Neuronal stem cell (in vitro differentiated cells): ENCODE results near the gene UBTF.

Source experiments
- DNase-seq: peaks from one replicate; pipeline ENCODE4 v3.0.0-alpha.2; 2013; ENCODE audit warnings: low spot score
- H2AFZ ChIP-seq: one replicate; pipeline ENCODE4 v1.6.1; 2013; ENCODE audit warnings: mild to moderate bottlenecking, low read length, inconsistent platforms
- H2AK5ac ChIP-seq: 2 replicates; pipeline ENCODE4 v1.6.1; 2013; ENCODE audit warnings: low read depth, mild to moderate bottlenecking, inconsistent platforms, low read length, moderate library complexity, mixed read lengths
- H2BK120ac ChIP-seq: 2 replicates; pipeline ENCODE4 v1.6.1; 2013; ENCODE audit warnings: low read depth, mild to moderate bottlenecking, inconsistent platforms, low read length, moderate library complexity, mixed read lengths
- H2BK12ac ChIP-seq: one replicate; pipeline ENCODE4 v1.6.1; 2013; ENCODE audit warnings: low read length, inconsistent platforms
- H2BK15ac ChIP-seq: 2 replicates; pipeline ENCODE4 v1.6.1; 2013; ENCODE audit warnings: mild to moderate bottlenecking, low read length, inconsistent platforms, mixed read lengths
- H2BK5ac ChIP-seq: one replicate; pipeline ENCODE4 v1.6.1; 2013; ENCODE audit warnings: inconsistent platforms, mild to moderate bottlenecking, low read length, moderate library complexity
- H3K14ac ChIP-seq: one replicate; pipeline ENCODE4 v1.6.1; 2013; ENCODE audit warnings: low read length, inconsistent platforms
- H3K18ac ChIP-seq: 2 replicates; pipeline ENCODE4 v1.6.1; 2013; ENCODE audit warnings: low read length, inconsistent platforms
- H3K23ac ChIP-seq: 2 replicates; pipeline ENCODE4 v1.6.1; 2013; ENCODE audit warnings: low read depth, mild to moderate bottlenecking, mixed read lengths, low read length, inconsistent platforms; ENCODE audit not compliant: poor library complexity
- H3K27ac ChIP-seq: replicated peaks from 3 replicates; pipeline ENCODE4 v1.5.1; 2013; ENCODE audit warnings: low read length, inconsistent platforms
- H3K27me3 ChIP-seq, 3 experiments: 2 replicates each; pipeline ENCODE4 v1.6.1; 2013; ENCODE audit warnings: low read length in 3 of 3, mild to moderate bottlenecking in 2 of 3, inconsistent platforms in 1 of 3, low read depth in 1 of 3, mixed read lengths in 1 of 3, moderate library complexity in 1 of 3; ENCODE audit not compliant: control insufficient read depth in 3 of 3, insufficient read depth in 3 of 3
- H3K36me3 ChIP-seq, 2 donors: replicated peaks in 1 of 2; 2 replicates each; pipeline ENCODE4 v1.6.1; 2013; ENCODE audit warnings: low read length in 2 of 2; ENCODE audit not compliant: control insufficient read depth in 2 of 2, insufficient read depth in 2 of 2
- H3K4ac ChIP-seq: 2 replicates; pipeline ENCODE4 v1.6.1; 2013; ENCODE audit warnings: inconsistent platforms, mild to moderate bottlenecking, low read length, moderate library complexity
- H3K4me1 ChIP-seq, 2 donors: 1 replicate in 1 of 2; 2 replicates in 1 of 2; pipeline ENCODE4 v1.6.1; 2013; ENCODE audit warnings: low read length in 2 of 2, low read depth in 1 of 2; ENCODE audit not compliant: control insufficient read depth in 2 of 2, insufficient read depth in 1 of 2
- H3K4me2 ChIP-seq: one replicate; pipeline ENCODE4 v1.6.1; 2013; ENCODE audit warnings: mild to moderate bottlenecking, low read length, inconsistent platforms; ENCODE audit not compliant: insufficient read depth, poor library complexity, severe bottlenecking
- H3K4me3 ChIP-seq, 2 donors: 2 replicates each; pipeline ENCODE4 v1.5.1; 2013; ENCODE audit warnings: low read length in 2 of 2, mild to moderate bottlenecking in 2 of 2, inconsistent platforms in 1 of 2, moderate library complexity in 1 of 2
- H3K79me1 ChIP-seq: one replicate; pipeline ENCODE4 v1.6.1; 2013; ENCODE audit warnings: low read depth, mild to moderate bottlenecking, inconsistent platforms, low read length, moderate library complexity
- H3K9ac ChIP-seq: one replicate; pipeline ENCODE4 v1.6.1; 2013; ENCODE audit warnings: mild to moderate bottlenecking, low read depth, low read length, inconsistent platforms; ENCODE audit not compliant: poor library complexity
- H3K9me3 ChIP-seq, 2 donors: replicated peaks in 1 of 2; 2 replicates each; pipeline versions ENCODE3 to v1.6.1; 2013; ENCODE audit warnings: low read length in 2 of 2, mild to moderate bottlenecking in 2 of 2, inconsistent platforms in 1 of 2, low read depth in 1 of 2, mixed read lengths in 1 of 2, moderate library complexity in 1 of 2; ENCODE audit not compliant: control insufficient read depth in 2 of 2, insufficient read depth in 1 of 2
- H4K8ac ChIP-seq: one replicate; pipeline ENCODE4 v1.6.1; 2013; ENCODE audit warnings: low read depth, mild to moderate bottlenecking, inconsistent platforms, low read length, moderate library complexity
- H4K91ac ChIP-seq: one replicate; pipeline ENCODE4 v1.6.1; 2013; ENCODE audit warnings: low read length, low read depth, mild to moderate bottlenecking, inconsistent platforms; ENCODE audit not compliant: poor library complexity
- WGBS, 2 donors: extraction: QIAGEN DNeasy Blood & Tissue Kit; methylation state at CpG; one replicate each; pipeline ENCODE4 v1.1.7; 2013; ENCODE audit warnings: missing lambda C conversion rate in 2 of 2, mixed read lengths in 1 of 2; ENCODE audit not compliant: insufficient read length in 2 of 2, insufficient replicate concordance in 1 of 2; ENCODE audit errors: extremely low coverage in 2 of 2; 5-methylcytosine and 5-hydroxymethylcytosine counted together

Gene UBTF

GRCh38 chr17:44199553-44200477 lies 19.7 kb downstream of the UBTF start, which contains the start of gene ATXN7L3:
TSS of gene ATXN7L3 (minus strand) at chr17:44199884. CDS start at chr17:44198070, 1,814 bp downstream.
- peak within 1 kb of the TSS; percentile 96 for H2AFZ ChIP-seq
- peak within 1 kb of the TSS; percentile 33 for H2BK5ac ChIP-seq
- H3K4me2 ChIP-seq = peak within 1 kb of the TSS; percentile 90
- no CpG with 5 or more reads among the region's 126 CpGs for WGBS, 2 donors
- peak within 1 kb of the TSS; percentile 92 for H3K9ac ChIP-seq
- peak within 1 kb of the TSS; percentile 20 for H2AK5ac ChIP-seq
- H2BK120ac ChIP-seq = no peak within 1 kb of the TSS
- H2BK15ac ChIP-seq = no peak within 1 kb of the TSS
- H3K14ac ChIP-seq = no peak within 1 kb of the TSS
- H3K4ac ChIP-seq = peak within 1 kb of the TSS; percentile 19
- peak within 1 kb of the TSS; percentile 49 for H4K91ac ChIP-seq
- DNase-seq = peak; percentile 97
- peaks cover 11 to 13% of the 10 kb centered on the region in 2 donors for H3K4me1 ChIP-seq
- peak within 1 kb of the TSS; percentile 97 for H3K18ac ChIP-seq
- peak within 1 kb of the TSS; percentile 38 for H3K23ac ChIP-seq
- H3K27me3 ChIP-seq = no peaks in the 10 kb centered on the region
- H4K8ac ChIP-seq = no peak within 1 kb of the TSS
- H3K27ac ChIP-seq = peak within 1 kb of the TSS; percentile 98
- peaks cover 23 to 31% of the 10 kb centered on the region in 2 donors for H3K36me3 ChIP-seq
- no peak within 1 kb of the TSS for H2BK12ac ChIP-seq
- peak within 1 kb of the TSS; percentile 86 to 87 for H3K4me3 ChIP-seq
- H3K9me3 ChIP-seq = no peaks in the 10 kb centered on the region
- peaks cover 18% of the 10 kb centered on the region for H3K79me1 ChIP-seq

GRCh38 chr17:44198721-44199552 lies 20.5 kb downstream of the UBTF start:
- H3K4me2 ChIP-seq = peak overlapping the region; percentile 90
- WGBS, 2 donors = no CpG with 5 or more reads among the region's 68 CpGs
- peak overlapping the region; percentile 94 for H3K18ac ChIP-seq

GRCh38 chr17:44197980-44198720 lies 21.3 kb downstream of the UBTF start:
- H2BK15ac ChIP-seq = no peak overlapping the region
- peak overlapping the region; percentile 66 for H3K18ac ChIP-seq
- peak overlapping the region; percentile 90 for H3K4me2 ChIP-seq
- peak overlapping the region; percentile 20 for H2AK5ac ChIP-seq
- H3K27ac ChIP-seq = peak overlapping the region; percentile 10
- H4K8ac ChIP-seq = peak overlapping the region; percentile 98
- WGBS, 2 donors = no CpG with 5 or more reads among the region's 11 CpGs
- peak overlapping the region; percentile 63 for H2AFZ ChIP-seq
- H3K36me3 ChIP-seq = peaks cover 38 to 48% of the 10 kb centered on the region in 2 donors
- peak overlapping the region; percentile 32 for H2BK5ac ChIP-seq
- H3K79me1 ChIP-seq = peaks cover 18% of the 10 kb centered on the region
- no peak overlapping the region for H3K4ac ChIP-seq
- H3K27me3 ChIP-seq = no peaks in the 10 kb centered on the region
- H3K23ac ChIP-seq = peak overlapping the region; percentile 21
- peak overlapping the region; percentile 92 for H3K9ac ChIP-seq
- H3K4me3 ChIP-seq = peak overlapping the region; percentile 81 to 87
- no peak overlapping the region for H4K91ac ChIP-seq
- no peak overlapping the region for H2BK12ac ChIP-seq
- no peak overlapping the region for H2BK120ac ChIP-seq
- no peak for DNase-seq
- H3K14ac ChIP-seq = no peak overlapping the region
- peaks cover 11 to 12% of the 10 kb centered on the region in 2 donors for H3K4me1 ChIP-seq
- H3K9me3 ChIP-seq = no peaks in the 10 kb centered on the region

More at GRCh38 chr17:44198721-44199552, 20.5 kb downstream of the UBTF start:
- H3K4me3 ChIP-seq = peak overlapping the region; percentile 85 to 87
- H2AK5ac ChIP-seq = peak overlapping the region; percentile 20
- no peaks in the 10 kb centered on the region for H3K9me3 ChIP-seq
- H2AFZ ChIP-seq = peak overlapping the region; percentile 77
- peak overlapping the region; percentile 92 for H3K9ac ChIP-seq
- no peak overlapping the region for H2BK120ac ChIP-seq
- H3K27me3 ChIP-seq = no peaks in the 10 kb centered on the region
- H3K79me1 ChIP-seq = peaks cover 18% of the 10 kb centered on the region
- H4K91ac ChIP-seq = peak overlapping the region; percentile 49
- H3K36me3 ChIP-seq = peaks cover 31 to 40% of the 10 kb centered on the region in 2 donors
- peak overlapping the region; percentile 32 for H2BK5ac ChIP-seq
- H3K4me1 ChIP-seq = peaks cover 11 to 13% of the 10 kb centered on the region in 2 donors
- no peak overlapping the region for H2BK15ac ChIP-seq
- H4K8ac ChIP-seq = peak overlapping the region; percentile 98
- no peak overlapping the region for H3K14ac ChIP-seq
- H3K4ac ChIP-seq = no peak overlapping the region
- peak; percentile 65 for DNase-seq
- peak overlapping the region; percentile 98 for H3K27ac ChIP-seq
- peak overlapping the region; percentile 38 for H3K23ac ChIP-seq
- H2BK12ac ChIP-seq = no peak overlapping the region
